ENCODE measurements around the gene IL36RN. TPM values are rescaled to one million over a fixed set of nuclear protein-coding genes. Genes with fewer than 3 reads are reported as not detected.

The IL36RN gene
- total and polyA plus RNA-seq, 2 of the 13 experiments (the other 11 are each of a cell fraction or from before 2014, with no cell fraction given) = not detected

- Histone ChIP-seq H2AFZ (ENCODE audit: low read length) (no peak overlapping the region), H4K20me1 (ENCODE audit: insufficient read depth, low read length) (no peaks in the 10 kb centered on the region), H3K4me1 (ENCODE audit: insufficient read depth, low read length) (peaks cover 14% of the 10 kb centered on the region; the same call in 1 of the 2 replicates), H3K4me3 (replicated peaks in 1 of 3; ENCODE audit: insufficient read depth in 1 of 3, low read depth in 2 of 3, low read length in 3 of 3) (no peak overlapping the region), H3K79me2 (ENCODE audit: insufficient read depth, low read length) (no peaks in the 10 kb centered on the region), H3K27ac (ENCODE audit: extremely low read length, insufficient read depth, low read length) (no peak overlapping the region), H3K27me3 (ENCODE audit: control insufficient read depth in 1 of 2, insufficient read depth in 2 of 2, low read length in 2 of 2) (peaks cover 0 to 10% of the 10 kb centered on the region in 2 experiments; a peak in 2 of 5 replicates), H3K9ac (ENCODE audit: insufficient read depth, low read depth, low read length) (no peak overlapping the region), H3K9me3 (ENCODE audit: low read length) (no peaks in the 10 kb centered on the region), H3K4me2 (ENCODE audit: low read depth, low read length) (no peak overlapping the region), H3K36me3 (replicated peaks in 1 of 2; ENCODE audit: control insufficient read depth in 1 of 2, insufficient read depth in 2 of 2, low read length in 2 of 2) (no peaks in the 10 kb centered on the region)
- FAIRE-seq (peak; percentile 92), DNase-seq (ENCODE audit: low spot score) (peak; percentile 40), ATAC-seq (peak; percentile 93)
- in situ Hi-C loops (cut with HindIII; ENCODE audit: extremely low pct_ligation_motif_present, low pct_unique_long_range_greater_than_20kb) (loop anchor here (5.0 to 10.0 kb wide), 3 partner anchors 57 to 295 kb away; no protein-coding TSS in a partner anchor), intact Hi-C loops (cut with micrococcal nuclease; ENCODE audit: unreplicated experiment) (loop anchor here (1.0 to 2.0 kb wide), 4 partner anchors 47 to 290 kb away; partner anchors contain the start of gene IL1RN)
- WGBS (ENCODE audit: low lambda C conversion rate) = 13% methylated on average over 9 of the region's 9 CpGs
- BruUV-seq (replicated peaks) = no TSS peak
- POLR2A ChIA-PET = interaction anchor here (0.9 to 1.9 kb wide), 11 partner anchors 8 to 140 kb away, joined by 3 to 9 read pairs (median 4); partner anchors contain the start of gene IL1RN
- CTCF ChIA-PET (ENCODE audit: low intra/inter-chr PET ratio, low total read pairs) = interaction anchor here (1.3 to 2.9 kb wide), 5 partner anchors 34 to 310 kb away, joined by 4 to 35 read pairs (median 8); no protein-coding TSS in a partner anchor
- TF ChIP-seq ZNF337 (CRISPR knock-in tag; IDR thresholded peaks at IDR 0.05; ENCODE audit: borderline replicate concordance, low read depth) = no peak
- peak; percentile 70 for TF ChIP-seq ZNF501 (CRISPR knock-in tag; IDR thresholded peaks at IDR 0.05)
- no peak for TF ChIP-seq NCOA1 (CRISPR knock-in tag; IDR thresholded peaks at IDR 0.05)
- no peak for TF ChIP-seq ZNF30 (CRISPR knock-in tag; IDR thresholded peaks at IDR 0.05)
- TF ChIP-seq PPARG (CRISPR knock-in tag; conservative IDR thresholded peaks at IDR 0.05) = no peak
- 0 out of 2 replicates have a peak, but pooled peaks have one; percentile 42 for TF ChIP-seq KMT2A (CRISPR knock-in tag; IDR thresholded peaks at IDR 0.05)
- TF ChIP-seq RORA (CRISPR knock-in tag; IDR thresholded peaks at IDR 0.05) = no peak
- no peak for TF ChIP-seq BCLAF1 (IDR thresholded peaks at IDR 0.05)
- 0 out of 2 replicates have a peak, but pooled peaks have one; percentile 29 for TF ChIP-seq SP4 (CRISPR knock-in tag; IDR thresholded peaks at IDR 0.05)
- no peak for TF ChIP-seq REST (IDR thresholded peaks at IDR 0.05; ENCODE audit: borderline replicate concordance in 1 of 2, low read depth in 1 of 2, low read length in 2 of 2)
- TF ChIP-seq MZF1 (CRISPR knock-in tag; IDR thresholded peaks at IDR 0.05; ENCODE audit: borderline replicate concordance) = no peak
- TF ChIP-seq SOX5 (CRISPR knock-in tag; IDR thresholded peaks at IDR 0.05; ENCODE audit: borderline replicate concordance) = 0 out of 2 replicates have a peak, but pooled peaks have one; percentile 48
- peak; percentile 48; the same call in 1 of the 2 replicates for TF ChIP-seq ZNF782 (CRISPR knock-in tag; IDR thresholded peaks at IDR 0.05; ENCODE audit: borderline replicate concordance)
- no peak for TF ChIP-seq FIP1L1 (IDR thresholded peaks at IDR 0.05; ENCODE audit: borderline replicate concordance, insufficient read depth, low read depth, low read length)
- no peak for TF ChIP-seq ZNF589 (CRISPR knock-in tag; conservative IDR thresholded peaks at IDR 0.05)
- TF ChIP-seq RBM39 (IDR thresholded peaks at IDR 0.05; ENCODE audit: low read depth, low read length, poor library complexity, severe bottlenecking) = no peak
- TF ChIP-seq ELF1 (CRISPR knock-in tag; IDR thresholded peaks at IDR 0.05) = no peak
- TF ChIP-seq ZNF670 (CRISPR knock-in tag; IDR thresholded peaks at IDR 0.05; ENCODE audit: borderline replicate concordance) = no peak
- TF ChIP-seq HDAC2 (CRISPR knock-in tag; IDR thresholded peaks at IDR 0.05) = peak; percentile 31; the same call in 1 of the 2 replicates
These were observed 21.1 kb downstream of the IL36RN start for GRCh38 chr2:113080134-113080533.

Data from HepG2 (cell line).